A673 (cell line): Measurements from ENCODE around the gene MAZ. TPM values are rescaled to one million over a fixed set of nuclear protein-coding genes. Genes with fewer than 3 reads are reported as not detected.

Experiments
- BruUV-seq: library from RNA; stranded (reverse); fragments of 400-500 nt; replicated peaks from 2 replicates; lab custom pipeline; 2021; lab: Mats Ljungman, UMichigan
- CTCF ChIA-PET: fragments of 300-600 bp; sonication (Branson Sonifier 250); formaldehyde crosslinking; loops from one replicate; lab custom pipeline; 2022; ENCODE audit warnings: antibody characterized with exemption; lab: Charles Lee
- POLR2A ChIA-PET: fragments of 300-600 bp; sonication (Branson Sonifier 250); formaldehyde crosslinking; loops from one replicate; lab custom pipeline; 2022; ENCODE audit warnings: antibody characterized with exemption; ENCODE audit not compliant: low non-redundant PET; lab: Charles Lee
- DNase-seq: peaks from one replicate; pipeline ENCODE4 v3.0.0-alpha.2; 2015; ENCODE audit warnings: low spot score
- H3K27ac ChIP-seq: fragments of 200-600 bp; sonication (generic); 2 replicates; pipeline ENCODE4 v1.5.1; 2016; ENCODE audit warnings: mixed run types, low read depth, mild to moderate bottlenecking, mixed read lengths, antibody characterized with exemption, low read length; ENCODE audit not compliant: poor library complexity, severe bottlenecking
- H3K27me3 ChIP-seq: fragments of 200-600 bp; sonication (generic); replicated peaks from 2 replicates; pipeline ENCODE4 v1.6.1; 2017; ENCODE audit warnings: mixed run types, low read depth, mild to moderate bottlenecking, mixed read lengths, antibody characterized with exemption, low read length; ENCODE audit not compliant: insufficient read depth, poor library complexity
- H3K36me3 ChIP-seq: fragments of 200-600 bp; sonication (generic); 2 replicates; pipeline ENCODE4 v1.6.1; 2016; ENCODE audit warnings: mixed run types, mild to moderate bottlenecking, mixed read lengths, antibody characterized with exemption, low read length; ENCODE audit not compliant: insufficient read depth, poor library complexity, severe bottlenecking
- H3K4me1 ChIP-seq: fragments of 200-600 bp; sonication (generic); 2 replicates; pipeline ENCODE4 v1.6.1; 2017; ENCODE audit warnings: mixed run types, mild to moderate bottlenecking, mixed read lengths, antibody characterized with exemption, low read length; ENCODE audit not compliant: insufficient read depth, poor library complexity, severe bottlenecking
- H3K4me3 ChIP-seq: fragments of 200-600 bp; sonication (generic); 2 replicates; pipeline ENCODE4 v1.5.1; 2016; ENCODE audit warnings: low read depth, mixed run types, mild to moderate bottlenecking, mixed read lengths, low read length; ENCODE audit not compliant: poor library complexity, severe bottlenecking
- H3K9me3 ChIP-seq: fragments of 200-600 bp; sonication (generic); 2 replicates; pipeline ENCODE4 v1.6.1; 2016; ENCODE audit warnings: mixed run types, low read depth, mild to moderate bottlenecking, mixed read lengths, antibody characterized with exemption, low read length; ENCODE audit not compliant: poor library complexity, severe bottlenecking
- CTCF ChIP-seq: fragments of 300-800, 200-600 bp; sonication (generic); conservative IDR thresholded peaks from 2 replicates; pipeline ENCODE4 v1.5.1; 2017; ENCODE audit warnings: low read depth, mild to moderate bottlenecking, antibody characterized with exemption, low read length, moderate library complexity, mixed read lengths
- EZH2 ChIP-seq: fragments of 200-600 bp; sonication (generic); IDR thresholded peaks from 2 replicates; pipeline ENCODE4 v1.6.1; 2017; ENCODE audit warnings: borderline replicate concordance, low read depth, mild to moderate bottlenecking, mixed read lengths, antibody characterized with exemption, low read length; ENCODE audit not compliant: poor library complexity, severe bottlenecking
- intact Hi-C: fragments of 100-400 bp; cut with micrococcal nuclease; formaldehyde crosslinking; loops from one replicate; pipeline ENCODE4 v1.10.0; 2022; ENCODE audit not compliant: unreplicated experiment
- total RNA-seq: library from RNA; stranded (reverse); gene quantifications from 2 replicates; pipeline ENCODE4 v1.2.3, GENCODE V29; 2021

MAZ gene
- total RNA-seq, 1 experiment from 2014 or later: 516 TPM

GRCh38 chr16:29812754-29813643, 6.7 kb downstream of the MAZ start:
- intact Hi-C loops: loop anchor here (10.0 kb wide), 1 partner anchor 52 kb away; the partner anchor contains the start of gene CDIPT
- BruUV-seq: no TSS peak

GRCh38 chr16:29813644-29814562, 7.6 kb downstream of the MAZ start:
- CTCF ChIA-PET: no interaction called here
- no peak for TF ChIP-seq EZH2
- no peak for TF ChIP-seq CTCF
- H3K4me3 ChIP-seq: no peak overlapping the region

More at GRCh38 chr16:29812754-29813643, 6.7 kb downstream of the MAZ start:
- Histone ChIP-seq H3K4me3 (peak overlapping the region; percentile 58), H3K27ac (peak overlapping the region; percentile 95), H3K9me3 (no peaks in the 10 kb centered on the region), H3K27me3 (no peaks in the 10 kb centered on the region), H3K4me1 (peaks cover 54% of the 10 kb centered on the region), H3K36me3 (peaks cover 25% of the 10 kb centered on the region)
- TF ChIP-seq CTCF (no peak), EZH2 (no peak)
- ChIA-PET CTCF (interaction anchor here (0.5 kb wide), 1 partner anchor 13 kb away, joined by 6 read pairs; no protein-coding TSS in a partner anchor), POLR2A (interaction anchor here (0.6 kb wide), 1 partner anchor 246 kb away, joined by 3 read pairs; no protein-coding TSS in a partner anchor)
- DNase-seq: no peak

GRCh38 chr16:29814592-29814991, 8.3 kb downstream of the MAZ start:
- H3K27me3 ChIP-seq: no peaks in the 10 kb centered on the region
- H3K36me3 ChIP-seq: peaks cover 25% of the 10 kb centered on the region
- no peak for DNase-seq
- H3K4me1 ChIP-seq: peaks cover 48% of the 10 kb centered on the region
- TF ChIP-seq EZH2 (no peak), CTCF (no peak)
- ChIA-PET POLR2A (no interaction called here), CTCF (no interaction called here)
- H3K4me3 ChIP-seq: peak overlapping the region; percentile 87
- H3K9me3 ChIP-seq: no peaks in the 10 kb centered on the region
- BruUV-seq: no TSS peak
- H3K27ac ChIP-seq: peak overlapping the region; percentile 92
- intact Hi-C loops: loop anchor here (10.0 kb wide), 1 partner anchor 50 kb away; the partner anchor contains the start of gene CDIPT

More at GRCh38 chr16:29813644-29814562, 7.6 kb downstream of the MAZ start:
- H3K27me3 ChIP-seq: no peaks in the 10 kb centered on the region
- peaks cover 25% of the 10 kb centered on the region for H3K36me3 ChIP-seq
- DNase-seq: no peak
- H3K27ac ChIP-seq: peak overlapping the region; percentile 92
- intact Hi-C loops: loop anchor here (10.0 kb wide), 1 partner anchor 51 kb away; the partner anchor contains the start of gene CDIPT
- no TSS peak for BruUV-seq
- POLR2A ChIA-PET: interaction anchor here (0.6 kb wide), 1 partner anchor 245 kb away, joined by 3 read pairs; no protein-coding TSS in a partner anchor
- peaks cover 53% of the 10 kb centered on the region for H3K4me1 ChIP-seq
- H3K9me3 ChIP-seq: no peaks in the 10 kb centered on the region
